H9 (cell line): Measurements from ENCODE around the gene PTER. TPM values are rescaled to one million over a fixed set of nuclear protein-coding genes. Genes with fewer than 3 reads are reported as not detected.

Experiments
- DNase-seq: peaks from one replicate; pipeline ENCODE4 v3.0.0-alpha.2; 2017
- H2AFZ ChIP-seq: one replicate; pipeline ENCODE4 v1.6.1; 2013; ENCODE audit warnings: mild to moderate bottlenecking, low read length, control low read depth, moderate library complexity
- H2AK5ac ChIP-seq: 2 replicates; pipeline ENCODE4 v1.6.1; 2013; ENCODE audit warnings: low read length, control low read depth, mixed read lengths; ENCODE audit not compliant: insufficient read length
- H2BK120ac ChIP-seq: one replicate; pipeline ENCODE4 v1.6.1; 2013; ENCODE audit warnings: low read depth, mild to moderate bottlenecking, low read length, control low read depth, inconsistent platforms; ENCODE audit not compliant: poor library complexity, severe bottlenecking
- H2BK12ac ChIP-seq: 2 replicates; pipeline ENCODE4 v1.6.1; 2013; ENCODE audit warnings: low read length, control low read depth, mixed read lengths, low read depth; ENCODE audit not compliant: insufficient read length
- H2BK15ac ChIP-seq: 2 replicates; pipeline ENCODE4 v1.6.1; 2013; ENCODE audit warnings: low read depth, low read length, control low read depth
- H2BK20ac ChIP-seq: one replicate; pipeline ENCODE4 v1.6.1; 2013; ENCODE audit warnings: low read depth, mild to moderate bottlenecking, low read length, control low read depth, inconsistent platforms; ENCODE audit not compliant: poor library complexity, severe bottlenecking
- H2BK5ac ChIP-seq: 2 replicates; pipeline ENCODE4 v1.6.1; 2013; ENCODE audit warnings: low read length, control low read depth, mixed read lengths; ENCODE audit not compliant: insufficient read length
- H3K14ac ChIP-seq: 2 replicates; pipeline ENCODE4 v1.6.1; 2013; ENCODE audit warnings: low read length, control low read depth; ENCODE audit not compliant: insufficient read depth
- H3K18ac ChIP-seq: 2 replicates; pipeline ENCODE4 v1.6.1; 2013; ENCODE audit warnings: low read depth, mild to moderate bottlenecking, mixed read lengths, low read length, control low read depth; ENCODE audit not compliant: insufficient read length
- H3K23ac ChIP-seq: 2 replicates; pipeline ENCODE4 v1.6.1; 2013; ENCODE audit warnings: low read length, control low read depth, mixed read lengths, low read depth; ENCODE audit not compliant: insufficient read length
- H3K23me2 ChIP-seq: 2 replicates; pipeline ENCODE4 v1.6.1; 2013; ENCODE audit warnings: low read depth, mild to moderate bottlenecking, mixed read lengths, low read length, control low read depth; ENCODE audit not compliant: insufficient read length, poor library complexity, severe bottlenecking
- H3K27ac ChIP-seq: 2 replicates; pipeline ENCODE4 v1.5.1; 2013; ENCODE audit warnings: low read length, control low read depth, mixed read lengths, low read depth; ENCODE audit not compliant: insufficient read length
- H3K27me3 ChIP-seq: 2 replicates; pipeline ENCODE4 v1.6.1; 2013; ENCODE audit warnings: low read length, control low read depth, inconsistent platforms; ENCODE audit not compliant: insufficient read depth
- H3K4ac ChIP-seq: 2 replicates; pipeline ENCODE4 v1.6.1; 2013; ENCODE audit warnings: low read depth, mild to moderate bottlenecking, control low read depth, inconsistent platforms, low read length, moderate library complexity
- H3K4me1 ChIP-seq: 2 replicates; pipeline ENCODE4 v1.6.1; 2013; ENCODE audit warnings: low read length, control low read depth, inconsistent platforms; ENCODE audit not compliant: insufficient read depth
- H3K4me2 ChIP-seq: 2 replicates; pipeline ENCODE4 v1.6.1; 2013; ENCODE audit warnings: low read length, control low read depth, mixed read lengths; ENCODE audit not compliant: insufficient read length, insufficient read depth
- H3K56ac ChIP-seq: 2 replicates; pipeline ENCODE4 v1.6.1; 2013; ENCODE audit warnings: low read depth, mild to moderate bottlenecking, mixed read lengths, low read length, control low read depth; ENCODE audit not compliant: insufficient read length
- H3K79me1 ChIP-seq: 2 replicates; pipeline ENCODE4 v1.6.1; 2013; ENCODE audit warnings: low read depth, mild to moderate bottlenecking, moderate library complexity, low read length, control low read depth, inconsistent platforms; ENCODE audit not compliant: insufficient read depth, poor library complexity, severe bottlenecking
- H3K79me2 ChIP-seq: 2 replicates; pipeline ENCODE4 v1.6.1; 2013; ENCODE audit warnings: low read length, control low read depth, inconsistent platforms; ENCODE audit not compliant: insufficient read depth
- H3K9ac ChIP-seq: 2 replicates; pipeline ENCODE4 v1.6.1; 2013; ENCODE audit warnings: low read length, control low read depth, mixed read lengths; ENCODE audit not compliant: insufficient read length; ENCODE audit errors: extremely low read depth
- H3K9me3 ChIP-seq: one replicate; pipeline ENCODE4 v1.6.1; 2013; ENCODE audit warnings: low read depth, low read length, inconsistent platforms; ENCODE audit not compliant: control insufficient read depth
- H3T11ph ChIP-seq: one replicate; pipeline ENCODE4 v1.6.1; 2013; ENCODE audit warnings: mild to moderate bottlenecking, low read length, control low read depth, inconsistent platforms
- H4K20me1 ChIP-seq: one replicate; pipeline ENCODE4 v1.6.1; 2013; ENCODE audit not compliant: control insufficient read depth, insufficient read length, insufficient read depth
- H4K5ac ChIP-seq: 2 replicates; pipeline ENCODE4 v1.6.1; 2013; ENCODE audit warnings: low read depth, mild to moderate bottlenecking, mixed read lengths, low read length, control low read depth; ENCODE audit not compliant: insufficient read length
- H4K8ac ChIP-seq: replicated peaks from 2 replicates; pipeline ENCODE4 v1.6.1; 2013; ENCODE audit warnings: low read length, control low read depth, mixed read lengths, low read depth; ENCODE audit not compliant: insufficient read length
- H4K91ac ChIP-seq: 2 replicates; pipeline ENCODE4 v1.6.1; 2013; ENCODE audit warnings: low read depth, mild to moderate bottlenecking, moderate library complexity, mixed read lengths, low read length, control low read depth; ENCODE audit not compliant: insufficient read length
- H3K27ac Mint-ChIP-seq, 3 experiments: 2 replicates in 2 of 3; 3 replicates in 1 of 3; pipeline ENCODE4 v1.8.0; 2020 to 2021; ENCODE audit warnings: mixed read lengths in 3 of 3, mild to moderate bottlenecking in 1 of 3, moderate library complexity in 1 of 3
- H3K27me3 Mint-ChIP-seq: 2 replicates; pipeline ENCODE4 v1.8.0; 2021; ENCODE audit warnings: low read depth, mild to moderate bottlenecking, moderate library complexity, mixed read lengths
- H3K36me3 Mint-ChIP-seq, 3 experiments: 2 replicates in 2 of 3; 3 replicates in 1 of 3; pipeline ENCODE4 v1.8.0; 2020 to 2021; ENCODE audit warnings: low read depth in 3 of 3, mixed read lengths in 3 of 3; ENCODE audit not compliant: insufficient read depth in 1 of 3
- H3K4me1 Mint-ChIP-seq, 2 experiments: 2 replicates each; pipeline ENCODE4 v1.8.0; 2020; ENCODE audit warnings: mixed read lengths in 2 of 2
- H3K4me3 Mint-ChIP-seq, 2 experiments: 2 replicates in 1 of 2; 3 replicates in 1 of 2; pipeline ENCODE4 v1.8.0; 2020 to 2021; ENCODE audit warnings: mild to moderate bottlenecking in 2 of 2, mixed read lengths in 2 of 2, moderate library complexity in 1 of 2
- H3K9me3 Mint-ChIP-seq, 2 experiments: 2 replicates in 1 of 2; 3 replicates in 1 of 2; pipeline ENCODE4 v1.8.0; 2020; ENCODE audit warnings: mild to moderate bottlenecking in 2 of 2, mixed read lengths in 2 of 2, moderate library complexity in 1 of 2
- CTCF ChIP-seq: fragments of 200-600 bp; sonication (generic); conservative IDR thresholded peaks from 3 replicates; pipeline ENCODE4 v1.8.0; 2021; ENCODE audit warnings: antibody characterized with exemption, mild to moderate bottlenecking
- WGBS: extraction: QIAGEN DNeasy Blood & Tissue Kit; methylation state at CpG from one replicate; pipeline ENCODE4 v1.1.7; 2013; ENCODE audit warnings: missing lambda C conversion rate, low lambda C conversion rate, mixed read lengths; ENCODE audit not compliant: insufficient read length; ENCODE audit errors: extremely low coverage; 5-methylcytosine and 5-hydroxymethylcytosine counted together
- total RNA-seq: library from RNA; stranded (reverse); gene quantifications from 2 replicates; pipeline ENCODE4 v1.2.1, GENCODE V29; 2021

Gene PTER
- total RNA-seq, 1 experiment from 2014 or later: 10.1 TPM

GRCh38 chr10:16445770-16446469 is 9.1 kb downstream of the PTER start:
- DNase-seq: no peak
- Histone ChIP-seq H3K4me2 (no peak overlapping the region), H3K4me1 (no peaks in the 10 kb centered on the region; the same call in 1 of the 2 replicates), H3K4ac (no peak overlapping the region), H2BK5ac (no peak overlapping the region), H4K20me1 (no peaks in the 10 kb centered on the region), H4K91ac (no peak overlapping the region), H3K23me2 (no peaks in the 10 kb centered on the region), H2BK15ac (no peak overlapping the region), H3K9ac (no peak overlapping the region), H3K9me3 (no peaks in the 10 kb centered on the region), H2BK120ac (no peak overlapping the region), H3K27me3 (no peaks in the 10 kb centered on the region), H4K5ac (no peak overlapping the region), H3K79me2 (no peaks in the 10 kb centered on the region), H2BK20ac (no peak overlapping the region), H4K8ac (no peak overlapping the region), H3T11ph (no peak overlapping the region), H3K23ac (no peak overlapping the region), H3K79me1 (no peaks in the 10 kb centered on the region), H2BK12ac (no peak overlapping the region), H3K18ac (no peak overlapping the region), H3K27ac (no peak overlapping the region), H2AK5ac (no peak overlapping the region), H2AFZ (no peak overlapping the region), H3K56ac (no peak overlapping the region), H3K14ac (no peak overlapping the region; the same call in 1 of the 2 replicates)
- no peak for TF ChIP-seq CTCF
- no CpG with 5 or more reads among the region's 9 CpGs for WGBS
- Mint-ChIP-seq H3K4me3 (no peak overlapping the region), H3K9me3 (peaks cover 0 to 2% of the 10 kb centered on the region in 2 experiments; a peak in 1 of 5 replicates), H3K4me1 (peaks cover 12 to 14% of the 10 kb centered on the region in 2 experiments), H3K27me3 (no peaks in the 10 kb centered on the region), H3K36me3 (peaks cover 6 to 12% (median 12%) of the 10 kb centered on the region in 3 experiments; a peak in 4 of 7 replicates), H3K27ac (no peak overlapping the region; a peak in 1 of 7 replicates)
